ENCODE measurements around the gene LRBA. TPM values are rescaled to one million over a fixed set of nuclear protein-coding genes. Genes with fewer than 3 reads are reported as not detected.

Gene LRBA
- total and polyA plus RNA-seq, 4 donors: 11.8 to 149 (median 34.2) TPM

DNA sequence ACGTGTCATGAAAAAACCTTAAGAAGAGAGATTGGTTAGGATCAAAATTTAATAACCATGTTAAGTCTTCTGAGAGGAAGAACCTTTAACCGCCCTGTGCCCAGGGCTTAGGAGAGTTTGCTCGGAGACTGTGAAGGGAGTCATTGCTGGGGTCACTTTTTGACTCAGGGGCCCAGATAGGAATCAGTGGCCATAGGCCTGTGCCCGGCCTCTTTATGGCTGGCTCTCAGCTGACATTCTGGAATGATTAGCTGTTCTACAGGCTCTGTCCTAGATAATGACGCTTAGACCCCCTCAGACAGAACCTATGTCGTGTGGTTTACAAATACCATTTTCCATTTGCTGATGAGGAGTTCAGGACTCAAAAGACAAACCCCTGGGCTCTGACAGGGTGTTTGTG lies 762.8 kb downstream of the LRBA start:
- ATAC-seq (ENCODE audit: insufficient read depth, low FRiP score): no peak
- Histone ChIP-seq H3K9me3 (ENCODE audit: control insufficient read depth in 4 of 4, insufficient read depth in 3 of 4, low read length in 3 of 4) (peaks cover 0 to 2% (median 0%) of the 10 kb centered on the region in 4 donors), H3K27me3 (ENCODE audit: control insufficient read depth in 3 of 3, insufficient read depth in 3 of 3, low read length in 2 of 3) (no peaks in the 10 kb centered on the region), H3K4me1 (ENCODE audit: control insufficient read depth in 5 of 5, insufficient read depth in 5 of 5, low read length in 5 of 5) (peaks cover 0 to 26% (median 0%) of the 10 kb centered on the region in 5 donors), H3K4me3 (no peak overlapping the region), H3K27ac (ENCODE audit: low read depth in 1 of 2, low read length in 1 of 2) (no peak overlapping the region), H3K9ac (ENCODE audit: insufficient read depth in 1 of 2, low read length in 2 of 2) (no peak overlapping the region), H3K36me3 (ENCODE audit: control insufficient read depth in 4 of 4, insufficient read depth in 4 of 4, low read length in 4 of 4) (peaks cover 0 to 14% (median 1%) of the 10 kb centered on the region in 4 donors)
- DNase-seq: peak in 2 of 3 donors; percentile 37 to 43
- WGBS, 2 donors: 92% methylated on average over 6 of the region's 6 CpGs
- TF ChIP-seq, protein P1, sequence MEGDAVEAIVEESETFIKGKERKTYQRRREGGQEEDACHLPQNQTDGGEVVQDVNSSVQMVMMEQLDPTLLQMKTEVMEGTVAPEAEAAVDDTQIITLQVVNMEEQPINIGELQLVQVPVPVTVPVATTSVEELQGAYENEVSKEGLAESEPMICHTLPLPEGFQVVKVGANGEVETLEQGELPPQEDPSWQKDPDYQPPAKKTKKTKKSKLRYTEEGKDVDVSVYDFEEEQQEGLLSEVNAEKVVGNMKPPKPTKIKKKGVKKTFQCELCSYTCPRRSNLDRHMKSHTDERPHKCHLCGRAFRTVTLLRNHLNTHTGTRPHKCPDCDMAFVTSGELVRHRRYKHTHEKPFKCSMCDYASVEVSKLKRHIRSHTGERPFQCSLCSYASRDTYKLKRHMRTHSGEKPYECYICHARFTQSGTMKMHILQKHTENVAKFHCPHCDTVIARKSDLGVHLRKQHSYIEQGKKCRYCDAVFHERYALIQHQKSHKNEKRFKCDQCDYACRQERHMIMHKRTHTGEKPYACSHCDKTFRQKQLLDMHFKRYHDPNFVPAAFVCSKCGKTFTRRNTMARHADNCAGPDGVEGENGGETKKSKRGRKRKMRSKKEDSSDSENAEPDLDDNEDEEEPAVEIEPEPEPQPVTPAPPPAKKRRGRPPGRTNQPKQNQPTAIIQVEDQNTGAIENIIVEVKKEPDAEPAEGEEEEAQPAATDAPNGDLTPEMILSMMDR (IDR thresholded peaks at IDR 0.05; ENCODE audit: control extremely low read depth, extremely low read depth): no peak

- H3K27ac ChIP-seq (ENCODE audit: low read depth in 1 of 2, low read length in 1 of 2): no peak overlapping the region
- no peak overlapping the region for H3K9ac ChIP-seq (ENCODE audit: insufficient read depth in 1 of 2, low read length in 2 of 2)
- ATAC-seq (ENCODE audit: insufficient read depth, low FRiP score) (no peak), DNase-seq (peak; percentile 49 to 86 (median 74))
- TF ChIP-seq, protein P1 (IDR thresholded peaks at IDR 0.05; ENCODE audit: control extremely low read depth, extremely low read depth): no peak
- 83 to 91% methylated on average over 7 of the region's 7 CpGs for WGBS, 2 donors
- H3K4me1 ChIP-seq (ENCODE audit: control insufficient read depth in 5 of 5, insufficient read depth in 5 of 5, low read length in 5 of 5): peaks cover 0 to 26% (median 0%) of the 10 kb centered on the region in 5 donors
- H3K27me3 ChIP-seq (ENCODE audit: control insufficient read depth in 3 of 3, insufficient read depth in 3 of 3, low read length in 2 of 3): no peaks in the 10 kb centered on the region
- peaks cover 0 to 12% (median 1%) of the 10 kb centered on the region in 4 donors for H3K36me3 ChIP-seq (ENCODE audit: control insufficient read depth in 4 of 4, insufficient read depth in 4 of 4, low read length in 4 of 4)
- H3K9me3 ChIP-seq (ENCODE audit: control insufficient read depth in 4 of 4, insufficient read depth in 3 of 4, low read length in 3 of 4): peaks cover 0 to 2% (median 0%) of the 10 kb centered on the region in 4 donors
- no peak overlapping the region for H3K4me3 ChIP-seq
Measured at GRCh38 chr4:150251752-150252190, 763.3 kb downstream of the LRBA start.

- DNase-seq (no peak), ATAC-seq (ENCODE audit: insufficient read depth, low FRiP score) (no peak)
- no peaks in the 10 kb centered on the region for H3K27me3 ChIP-seq (ENCODE audit: control insufficient read depth in 3 of 3, insufficient read depth in 3 of 3, low read length in 2 of 3)
- TF ChIP-seq, protein P1 (IDR thresholded peaks at IDR 0.05; ENCODE audit: control extremely low read depth, extremely low read depth): no peak
- H3K36me3 ChIP-seq (ENCODE audit: control insufficient read depth in 4 of 4, insufficient read depth in 4 of 4, low read length in 4 of 4): peaks cover 0 to 10% (median 1%) of the 10 kb centered on the region in 4 donors
- WGBS, 2 donors: 81 to 82% methylated on average over 3 to 4 of the region's 4 CpGs
- no peak overlapping the region for H3K27ac ChIP-seq (ENCODE audit: low read depth in 1 of 2, low read length in 1 of 2)
- H3K4me3 ChIP-seq: no peak overlapping the region
- peaks cover 0 to 2% (median 0%) of the 10 kb centered on the region in 4 donors for H3K9me3 ChIP-seq (ENCODE audit: control insufficient read depth in 4 of 4, insufficient read depth in 3 of 4, low read length in 3 of 4)
- no peak overlapping the region for H3K9ac ChIP-seq (ENCODE audit: insufficient read depth in 1 of 2, low read length in 2 of 2)
- peaks cover 0 to 19% (median 0%) of the 10 kb centered on the region in 5 donors for H3K4me1 ChIP-seq (ENCODE audit: control insufficient read depth in 5 of 5, insufficient read depth in 5 of 5, low read length in 5 of 5)
Measured at GRCh38 chr4:150250998-150251651, 764.0 kb downstream of the LRBA start.
